HTERT RPE-1 (cell line): ENCODE measurements around the gene PSAPL1.

Experiments
- in situ Hi-C: fragments of 300-500 bp; cut with MboI; formaldehyde crosslinking; loops from 4 replicates; pipeline ENCODE4 v1.14.3; 2020; ENCODE audit warnings: low sequenced_read_pairs

Gene PSAPL1

GRCh38 chr4:7397206-7398103 lies 37.3 kb downstream of the PSAPL1 start:
- in situ Hi-C loops, result no loop called here

GRCh38 chr4:7396186-7396910 lies 38.4 kb downstream of the PSAPL1 start:
- in situ Hi-C loops, result no loop called here

DNA sequence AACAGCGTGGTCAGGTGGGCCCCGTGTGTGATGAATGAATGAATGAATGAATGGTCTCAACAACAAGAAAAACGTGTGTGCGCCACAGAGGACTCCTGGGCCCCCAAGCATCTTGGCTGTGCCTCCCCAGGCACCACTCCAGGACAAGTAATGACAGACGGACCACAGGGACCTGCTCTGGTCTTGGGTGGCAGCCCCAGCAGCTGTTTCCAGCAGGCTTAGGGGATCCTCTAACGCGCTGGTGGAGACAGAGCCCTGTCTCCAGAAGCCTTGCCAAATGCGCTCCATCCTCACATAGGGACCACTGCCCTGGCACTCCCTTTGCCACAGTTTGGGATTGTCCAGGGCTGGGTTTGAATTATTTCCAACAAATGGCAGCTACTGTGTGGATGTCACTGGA lies 39.1 kb downstream of the PSAPL1 start:
- in situ Hi-C loops, result no loop called here

DNA sequence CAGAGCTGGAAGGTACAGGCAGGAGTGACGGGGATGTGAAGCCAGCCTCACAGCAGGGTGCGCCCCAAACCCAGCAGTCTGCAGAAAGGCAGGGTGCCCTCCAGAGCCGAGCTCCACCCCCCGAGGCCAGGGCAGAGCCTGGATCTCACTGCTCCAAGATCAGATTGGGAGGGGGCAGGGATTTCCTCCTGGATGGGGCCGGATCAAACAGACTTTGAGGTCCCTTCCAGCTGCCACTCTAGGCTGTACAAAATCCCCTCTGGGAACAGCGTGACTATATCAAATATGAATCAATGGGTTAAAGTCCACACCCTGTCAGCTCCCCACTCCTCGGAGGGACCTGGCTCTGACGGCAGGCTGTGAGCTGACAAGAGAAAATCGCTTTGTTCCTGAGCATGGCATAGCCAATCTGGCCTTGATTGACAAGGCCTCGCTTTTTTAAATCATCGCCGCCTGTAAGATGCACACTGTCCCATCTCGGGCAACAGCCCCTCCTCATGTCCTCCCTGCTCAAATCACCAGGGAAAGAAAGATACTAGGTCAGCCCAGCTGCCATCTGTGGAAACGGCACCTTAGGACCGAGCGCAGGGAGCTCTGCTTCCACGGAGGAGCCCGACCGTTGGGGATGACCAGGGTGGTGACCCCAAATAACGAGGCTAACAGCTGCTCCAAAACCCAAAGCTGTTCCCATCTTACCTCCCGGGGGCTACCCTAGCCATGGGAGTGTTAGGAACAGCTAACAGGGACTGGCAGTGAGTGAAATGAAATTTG lies 39.9 kb downstream of the PSAPL1 start:
- in situ Hi-C loops, result no loop called here

DNA sequence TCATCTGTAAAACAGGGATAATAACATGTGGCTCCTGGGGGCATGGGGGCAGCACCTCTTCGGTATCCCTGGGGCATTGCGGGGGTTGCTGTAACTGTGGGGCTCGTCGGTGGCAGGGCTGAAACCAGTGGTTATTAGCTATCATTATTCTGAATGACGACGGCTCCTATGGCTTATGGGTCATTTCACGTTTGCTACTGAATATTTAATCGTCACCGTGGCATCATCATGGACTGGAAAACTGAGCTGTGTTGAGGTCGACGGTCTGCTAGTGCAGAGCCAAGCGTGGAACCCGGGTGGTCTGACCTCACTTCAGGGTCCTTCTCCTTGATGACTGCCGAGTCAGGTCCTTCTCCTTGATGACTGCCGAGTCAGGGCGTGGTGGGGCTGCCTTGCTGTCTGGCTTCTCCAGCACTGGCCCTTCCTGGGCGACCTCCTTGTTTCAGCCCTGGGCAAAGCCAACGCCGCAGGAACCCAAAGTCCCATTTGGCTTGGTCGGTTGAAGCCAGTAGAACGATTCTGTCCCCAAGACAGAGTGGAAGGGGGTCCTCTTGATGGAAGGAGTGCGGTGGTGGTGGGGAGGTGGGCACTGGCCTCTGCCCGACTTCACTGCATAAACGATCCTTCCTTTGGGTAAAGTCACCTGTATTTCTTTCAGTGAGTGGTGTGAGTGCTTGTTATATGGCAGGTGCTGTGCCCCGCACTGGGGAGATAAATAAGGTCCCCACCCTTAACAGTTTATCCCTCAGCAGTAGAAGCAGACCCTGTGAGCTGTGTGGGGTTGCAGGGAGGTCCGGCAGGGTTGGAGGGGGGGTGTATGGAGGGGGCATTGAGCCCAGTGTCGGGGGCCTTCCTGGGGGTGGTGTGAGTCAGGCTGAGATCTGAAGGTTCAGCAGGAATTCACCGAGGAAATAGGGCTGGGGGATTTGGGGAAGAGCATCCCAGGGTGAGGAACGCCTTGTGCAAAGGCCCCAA lies 40.8 kb downstream of the PSAPL1 start:
- in situ Hi-C loops, result no loop called here

DNA sequence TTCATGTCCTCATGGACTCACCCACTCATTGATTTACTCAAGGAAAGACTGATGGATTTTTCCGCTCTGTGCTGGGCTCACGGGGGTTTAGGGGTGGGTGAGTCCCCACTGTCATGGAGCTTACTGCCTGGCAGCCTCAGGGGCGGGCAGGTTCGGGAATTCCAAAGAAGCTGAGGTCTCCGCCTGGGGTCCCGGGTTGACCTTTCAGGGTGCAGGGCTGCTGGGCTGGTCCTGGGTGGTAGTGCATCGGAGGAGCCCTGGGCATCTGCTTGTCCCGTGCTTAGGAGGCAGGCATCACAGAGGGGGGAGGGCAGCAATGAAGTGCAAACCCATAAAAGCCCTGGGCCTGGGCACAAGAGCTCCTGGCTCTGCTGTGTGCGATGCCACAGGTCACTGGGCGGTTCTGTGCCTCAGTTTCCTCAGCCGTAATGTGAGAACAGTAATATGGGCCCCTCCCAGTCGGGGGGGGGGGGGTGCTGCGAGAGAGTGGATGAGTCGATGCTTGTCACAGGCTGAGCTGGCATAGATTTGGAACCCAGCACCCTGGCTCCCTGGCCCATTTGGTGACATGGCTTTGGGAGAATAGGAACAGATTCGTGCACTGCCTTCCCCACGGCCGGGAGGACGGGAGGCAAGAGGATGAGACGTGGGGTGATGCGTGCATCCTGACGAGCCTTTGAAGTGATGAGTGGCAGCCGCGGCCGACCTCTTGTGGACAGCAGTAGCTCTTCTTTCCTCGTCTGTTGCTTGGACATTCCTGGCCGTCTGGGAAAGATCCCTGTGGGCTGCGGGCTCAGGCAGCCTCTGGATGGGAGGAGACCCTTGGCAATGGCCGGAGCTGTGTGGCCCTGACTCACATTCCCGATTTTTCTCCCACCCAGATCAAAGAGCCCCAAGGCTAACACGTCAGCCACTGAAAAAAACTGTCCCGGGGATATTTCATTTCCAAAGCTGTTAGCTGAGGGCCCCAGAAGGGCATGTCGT lies 42.0 kb downstream of the PSAPL1 start:
- in situ Hi-C loops, result no loop called here

DNA sequence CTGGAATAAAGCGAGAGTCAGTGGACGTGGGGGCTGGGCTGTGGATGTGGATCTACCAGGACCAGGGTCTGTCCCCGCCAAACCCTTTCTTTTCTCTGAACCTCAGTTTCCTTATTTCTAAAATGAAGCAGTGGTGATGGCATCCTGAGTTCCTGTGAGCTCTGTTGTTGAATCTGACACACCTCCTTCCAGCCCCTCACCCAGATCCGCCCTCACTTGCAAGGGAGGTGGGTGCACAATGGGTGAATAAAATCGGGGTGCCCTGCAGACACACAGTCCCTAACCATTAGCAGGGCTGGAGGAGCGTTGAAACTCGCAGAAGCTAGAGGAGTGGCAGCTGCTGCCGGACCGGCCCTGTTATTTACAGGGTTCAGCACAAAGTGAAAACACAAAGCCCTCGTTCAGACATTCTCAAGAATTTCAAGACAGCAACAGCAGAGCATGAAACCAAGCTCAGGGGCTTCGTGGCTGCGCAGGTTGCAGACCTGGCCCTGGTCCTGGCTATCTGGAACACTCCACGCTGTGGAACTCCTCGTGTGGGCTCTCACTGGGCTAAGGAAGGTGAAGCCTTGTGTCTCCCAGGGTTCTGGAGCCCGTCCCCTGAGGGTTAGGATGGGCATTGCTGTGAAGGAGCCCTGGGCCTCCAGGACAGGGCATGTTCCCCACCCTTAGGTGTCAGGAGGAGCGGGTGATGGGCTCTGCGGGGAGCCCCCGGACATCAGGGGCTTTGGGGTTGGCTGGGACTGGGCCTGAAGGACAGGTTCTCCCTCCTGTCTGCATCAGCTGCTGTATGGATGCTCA lies 42.9 kb downstream of the PSAPL1 start:
- in situ Hi-C loops, result no loop called here

GRCh38 chr4:7390906-7391636 lies 43.7 kb downstream of the PSAPL1 start:
- in situ Hi-C loops, result no loop called here

DNA sequence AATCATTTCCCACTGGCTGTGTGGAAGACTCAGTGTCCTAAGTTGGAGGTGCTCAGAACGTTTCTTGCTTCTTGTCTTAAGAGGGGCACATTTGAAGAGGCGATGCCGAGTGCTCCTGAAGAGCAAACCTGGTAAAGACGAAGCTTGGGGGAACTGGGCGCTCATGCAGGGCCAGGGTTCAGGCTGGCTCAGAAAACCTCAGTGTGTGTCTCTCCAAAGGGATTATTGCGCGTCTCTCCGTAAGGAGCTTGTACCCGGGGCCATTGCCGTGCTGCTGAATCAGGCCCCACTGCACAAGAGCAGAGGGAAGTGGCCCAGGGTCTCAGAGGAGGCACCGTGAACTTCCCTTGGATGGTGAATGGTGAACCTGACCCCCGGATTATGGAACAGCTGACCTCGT lies 44.4 kb downstream of the PSAPL1 start:
- in situ Hi-C loops, result no loop called here

DNA sequence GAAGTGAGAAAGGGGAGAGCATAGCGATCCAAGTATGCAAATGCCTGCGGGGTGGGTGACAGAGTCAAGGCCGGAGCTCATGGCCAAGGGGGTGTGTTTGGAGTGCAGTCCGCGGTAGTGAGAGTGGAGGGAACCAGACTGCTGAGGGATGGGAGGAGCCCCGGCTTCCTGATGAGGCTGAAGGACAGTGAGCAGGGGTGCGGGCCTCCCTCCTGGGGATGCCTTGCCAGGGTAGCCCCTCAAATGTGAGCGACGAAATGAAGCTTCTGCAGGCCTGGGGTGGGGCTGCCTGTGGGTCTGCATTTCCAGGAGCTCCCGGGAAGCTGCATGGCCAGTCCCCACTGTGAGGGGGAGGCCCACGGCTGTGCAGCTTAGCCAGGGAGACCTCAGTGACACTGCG lies 45.0 kb downstream of the PSAPL1 start:
- in situ Hi-C loops, result no loop called here

GRCh38 chr4:7389101-7389701 lies 45.5 kb downstream of the PSAPL1 start:
- in situ Hi-C loops, result no loop called here

GRCh38 chr4:7388627-7389026 lies 46.1 kb downstream of the PSAPL1 start:
- in situ Hi-C loops, result no loop called here

- in situ Hi-C loops, result no loop called here
Measured at GRCh38 chr4:7387925-7388324, 46.8 kb downstream of the PSAPL1 start.

DNA sequence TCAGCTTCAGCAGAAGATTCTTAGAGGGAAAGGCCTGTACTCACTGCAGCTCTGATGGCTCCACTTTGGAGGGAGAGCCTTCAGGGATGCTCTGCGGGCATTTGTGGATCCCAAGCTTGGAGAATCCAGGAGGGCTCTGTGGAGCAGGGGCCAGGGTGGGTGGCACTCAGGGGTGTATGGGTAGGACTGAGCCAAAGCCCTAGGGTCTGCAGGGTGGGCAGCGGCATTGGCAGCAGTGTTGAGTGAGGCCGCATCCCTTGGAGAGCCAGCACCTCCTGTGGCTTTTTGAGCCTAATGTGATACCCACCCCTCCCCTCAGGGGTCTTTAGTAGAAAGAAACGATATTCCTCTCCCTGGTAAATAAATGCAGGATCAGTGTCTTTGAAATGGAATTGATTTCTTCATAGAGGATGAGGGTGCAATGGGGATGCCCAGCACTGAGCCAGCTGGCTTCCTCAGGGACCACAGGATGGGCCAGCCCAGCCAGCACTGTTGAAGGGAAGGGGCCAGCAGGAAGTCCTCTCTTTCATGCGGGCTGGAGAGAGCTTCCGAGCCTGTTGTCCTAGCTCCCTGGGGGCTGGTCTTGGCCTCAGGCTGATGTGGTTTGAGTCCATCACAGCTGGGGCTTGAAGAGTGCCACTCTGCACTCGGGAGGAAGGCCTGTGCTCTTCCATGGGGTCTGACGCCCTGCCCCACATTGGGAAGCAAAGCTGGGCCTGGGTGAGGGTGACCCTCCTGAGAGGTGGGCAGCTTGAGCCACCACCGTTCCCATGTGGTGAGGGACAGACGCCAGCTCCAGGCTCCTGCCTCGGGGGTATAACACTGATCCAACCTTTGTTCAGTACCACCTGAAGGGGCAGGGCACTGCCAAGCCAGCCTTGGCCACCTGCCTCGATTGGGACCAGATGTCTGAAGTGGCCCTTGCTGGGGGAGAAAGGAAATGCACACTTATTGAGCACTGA lies 49.5 kb downstream of the PSAPL1 start:
- in situ Hi-C loops, result no loop called here

GRCh38 chr4:7384003-7384928 lies 50.5 kb downstream of the PSAPL1 start:
- in situ Hi-C loops, result no loop called here
